ENCODE measurements around the gene XYLT1. TPM values are rescaled to one million over a fixed set of nuclear protein-coding genes. Genes with fewer than 3 reads are reported as not detected.

XYLT1 gene
- total and polyA plus RNA-seq, 10 of the 15 experiments (the other 5 are each of a cell fraction or from before 2014, with no cell fraction given): 0.88 to 14.8 (median 5.8) TPM

GRCh38 chr16:17351441-17352035 is 119.2 kb downstream of the XYLT1 start:
- POLR2A ChIA-PET: interaction anchor here (1.7 to 2.0 kb wide), 2 partner anchors 14 to 19 kb away, joined by 4 to 8 read pairs; no protein-coding TSS in a partner anchor

GRCh38 chr16:17350207-17350606 is 120.6 kb downstream of the XYLT1 start:
- H4K20me1 ChIP-seq (ENCODE audit: control insufficient read depth, insufficient read depth): no peaks in the 10 kb centered on the region
- peaks cover 29% of the 10 kb centered on the region for H3K4me1 ChIP-seq (ENCODE audit: control insufficient read depth, insufficient read depth, low read length)
- ChIA-PET SMC1A (ENCODE audit: uncharacterized antibody, unreplicated experiment) (interaction anchor here (0.6 to 3.2 kb wide), 5 partner anchors 11 to 117 kb away, joined by 3 to 16 read pairs (median 3); no protein-coding TSS in a partner anchor), RAD21 (ENCODE audit: unreplicated experiment) (no interaction called here), CTCF (interaction anchor here (0.8 kb wide), 1 partner anchor 10 kb away, joined by 3 read pairs; no protein-coding TSS in a partner anchor), POLR2A (interaction anchor here (0.7 kb wide), 1 partner anchor 26 kb away, joined by 3 read pairs; no protein-coding TSS in a partner anchor)
- no peak overlapping the region for H3K4me3 ChIP-seq
- ATAC-seq (no peak), FAIRE-seq (no peak), DNase-seq (ENCODE audit: low read depth, low spot score) (no peak)
- H3K36me3 ChIP-seq (ENCODE audit: control insufficient read depth in 2 of 2, insufficient read depth in 2 of 2, low read length in 1 of 2): 0 out of 4 replicates have a peak, but pooled peaks cover 0 to 3% of the 10 kb centered on the region in 2 experiments
- BruUV-seq (replicated peaks): no TSS peak
- TF ChIP-seq MXI1 (IDR thresholded peaks at IDR 0.05; ENCODE audit: low read depth, low read length) (no peak), CREM (IDR thresholded peaks at IDR 0.05; ENCODE audit: low read depth) (no peak), BCL3 (IDR thresholded peaks at IDR 0.05; ENCODE audit: borderline replicate concordance, insufficient read depth, low read depth, low read length, poor library complexity, severe bottlenecking) (peak; percentile 33), SMC3 (IDR thresholded peaks at IDR 0.05; ENCODE audit: borderline replicate concordance, low read length) (no peak)
- no peaks in the 10 kb centered on the region for H3K79me2 ChIP-seq (ENCODE audit: control insufficient read depth, insufficient read depth, low read length)
- no peaks in the 10 kb centered on the region for H3K9me3 ChIP-seq (replicated peaks; ENCODE audit: control insufficient read depth, insufficient read depth, low read length)
- H3K9ac ChIP-seq (ENCODE audit: control insufficient read depth, insufficient read depth, low read length): no peak overlapping the region
- intact Hi-C loops (cut with micrococcal nuclease; ENCODE audit: unreplicated experiment) (no loop called here), in situ Hi-C loops (cut with MboI) (no loop called here)
- H3K27ac ChIP-seq (ENCODE audit: control insufficient read depth, insufficient read depth): no peak overlapping the region
- no peak overlapping the region for H3K4me2 ChIP-seq (ENCODE audit: control insufficient read depth, insufficient read depth)
- no peaks in the 10 kb centered on the region for H3K27me3 ChIP-seq (replicated peaks in 1 of 2; ENCODE audit: control insufficient read depth in 2 of 2, insufficient read depth in 2 of 2, low read length in 1 of 2)
- WGBS (ENCODE audit: insufficient coverage, insufficient replicate concordance, low lambda C conversion rate, missing lambda C conversion rate): 62% methylated on average over 4 of the region's 4 CpGs
- H2AFZ ChIP-seq (ENCODE audit: control insufficient read depth, low read depth, low read length): no peak overlapping the region

More at GRCh38 chr16:17351441-17352035, 119.2 kb downstream of the XYLT1 start:
- ATAC-seq: no peak
- Histone ChIP-seq H3K27ac (ENCODE audit: control insufficient read depth, insufficient read depth) (no peak overlapping the region), H3K27me3 (replicated peaks in 1 of 2; ENCODE audit: control insufficient read depth in 2 of 2, insufficient read depth in 2 of 2, low read length in 1 of 2) (no peaks in the 10 kb centered on the region), H2AFZ (ENCODE audit: control insufficient read depth, low read depth, low read length) (no peak overlapping the region), H3K9me3 (replicated peaks; ENCODE audit: control insufficient read depth, insufficient read depth, low read length) (no peaks in the 10 kb centered on the region), H3K79me2 (ENCODE audit: control insufficient read depth, insufficient read depth, low read length) (no peaks in the 10 kb centered on the region), H3K4me3 (no peak overlapping the region), H3K36me3 (ENCODE audit: control insufficient read depth in 2 of 2, insufficient read depth in 2 of 2, low read length in 1 of 2) (peaks cover 0 to 3% of the 10 kb centered on the region in 2 experiments; a peak in 1 of 4 replicates), H3K4me2 (ENCODE audit: control insufficient read depth, insufficient read depth) (no peak overlapping the region), H3K4me1 (ENCODE audit: control insufficient read depth, insufficient read depth, low read length) (peaks cover 17% of the 10 kb centered on the region), H3K9ac (ENCODE audit: control insufficient read depth, insufficient read depth, low read length) (no peak overlapping the region), H4K20me1 (ENCODE audit: control insufficient read depth, insufficient read depth) (no peaks in the 10 kb centered on the region)
- in situ Hi-C loops (cut with MboI) (no loop called here), intact Hi-C loops (cut with micrococcal nuclease; ENCODE audit: unreplicated experiment) (no loop called here)
- 64% methylated on average over 6 of the region's 6 CpGs for WGBS (ENCODE audit: insufficient coverage, insufficient replicate concordance, low lambda C conversion rate, missing lambda C conversion rate)
- CTCF ChIA-PET: interaction anchor here (0.7 to 2.2 kb wide), 4 partner anchors 14 to 126 kb away, joined by 3 to 5 read pairs (median 3); no protein-coding TSS in a partner anchor
- no peak for DNase-seq (ENCODE audit: low read depth, low spot score)
- RAD21 ChIA-PET (ENCODE audit: unreplicated experiment): interaction anchor here (0.7 to 2.0 kb wide), 4 partner anchors 13 to 227 kb away, joined by 3 to 9 read pairs (median 3); no protein-coding TSS in a partner anchor
- SMC1A ChIA-PET (ENCODE audit: uncharacterized antibody, unreplicated experiment): interaction anchor here (0.8 to 3.2 kb wide), 9 partner anchors 9 to 116 kb away, joined by 3 to 16 read pairs (median 6); no protein-coding TSS in a partner anchor
- no peak for FAIRE-seq
- BruUV-seq (replicated peaks): no TSS peak
- TF ChIP-seq RAD21 (IDR thresholded peaks at IDR 0.05; ENCODE audit: insufficient read depth, low read depth, low read length): 0 out of 2 replicates have a peak, but pooled peaks have one; percentile 15
- no peak for TF ChIP-seq FOS (IDR thresholded peaks at IDR 0.05; ENCODE audit: borderline replicate concordance, extremely low read depth, insufficient read length)

Measured in GM12878 (cell line).